ENCODE results near the gene EZR.

GRCh38 chr6:158793432-158793831 lies 25.7 kb downstream of the EZR start:
- TF ChIP-seq CTCF (IDR thresholded peaks at IDR 0.05) (peak in 1 of 7 experiments; percentile 25), POLR2AphosphoS5 (IDR thresholded peaks at IDR 0.05) (no peak), POLR2A (IDR thresholded peaks at IDR 0.05) (no peak)
